ENCODE results near the gene PTPRE. TPM values are rescaled to one million over a fixed set of nuclear protein-coding genes. Genes with fewer than 3 reads are reported as not detected.
A peak's percentile ranks its signal among the peaks of the same experiment; 100 is the strongest.

PTPRE gene
- polyA plus RNA-seq, 1 donor from 2014 or later: 11.2 TPM

- H3K27ac Mint-ChIP-seq: no peak overlapping the region
- no peaks in the 10 kb centered on the region for H3K9me3 Mint-ChIP-seq
- no peak overlapping the region for H3K4me3 Mint-ChIP-seq
Measured at GRCh38 chr10:127991543-127992255, 84.8 kb downstream of the PTPRE start.

GRCh38 chr10:127992376-127992775 lies 85.5 kb downstream of the PTPRE start:
- H3K27me3 Mint-ChIP-seq: peaks cover 24% of the 10 kb centered on the region
- no peak overlapping the region for H3K27ac Mint-ChIP-seq
- H3K36me3 Mint-ChIP-seq: no peaks in the 10 kb centered on the region
- no peak overlapping the region for H3K4me3 Mint-ChIP-seq
- peaks cover 0 to 5% (median 0%) of the 10 kb centered on the region in 3 donors for H3K4me1 Mint-ChIP-seq
- no peaks in the 10 kb centered on the region for H3K9me3 Mint-ChIP-seq

More at GRCh38 chr10:127991543-127992255, 84.8 kb downstream of the PTPRE start:
- peaks cover 20% of the 10 kb centered on the region for H3K27me3 Mint-ChIP-seq
- peaks cover 0 to 5% (median 0%) of the 10 kb centered on the region in 3 donors for H3K4me1 Mint-ChIP-seq
- H3K36me3 Mint-ChIP-seq: no peaks in the 10 kb centered on the region

GRCh38 chr10:127993056-127993690 lies 86.3 kb downstream of the PTPRE start:
- H3K36me3 Mint-ChIP-seq: no peaks in the 10 kb centered on the region
- H3K27ac Mint-ChIP-seq: peak overlapping the region in 1 of 3 donors; percentile 59
- peaks cover 0 to 5% (median 0%) of the 10 kb centered on the region in 3 donors for H3K4me1 Mint-ChIP-seq
- H3K4me3 Mint-ChIP-seq: no peak overlapping the region
- peaks cover 22% of the 10 kb centered on the region for H3K27me3 Mint-ChIP-seq
- no peaks in the 10 kb centered on the region for H3K9me3 Mint-ChIP-seq

DNA sequence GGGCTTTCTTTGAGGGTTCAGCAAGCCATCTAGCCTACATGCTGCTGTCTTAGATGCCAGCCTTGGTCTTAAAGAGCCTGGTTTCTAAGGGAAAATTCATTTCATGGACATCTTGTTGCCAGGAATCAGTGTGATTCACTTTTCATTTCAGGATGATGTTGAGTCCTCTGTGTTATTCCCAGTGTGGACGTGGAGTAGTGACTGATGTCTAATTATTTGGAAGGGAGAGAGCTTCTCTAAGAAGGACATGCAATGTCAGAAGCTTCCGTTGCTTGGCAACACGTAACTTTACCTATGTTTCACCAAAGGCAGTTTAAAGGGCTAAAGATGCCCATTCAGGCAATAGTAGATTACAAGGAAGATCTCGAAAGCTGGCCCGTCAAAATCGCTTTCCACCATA lies 89.0 kb downstream of the PTPRE start:
- peaks cover 0 to 3% (median 2%) of the 10 kb centered on the region in 3 donors for H3K4me1 Mint-ChIP-seq
- no peak overlapping the region for H3K27ac Mint-ChIP-seq
- peaks cover 13% of the 10 kb centered on the region for H3K27me3 Mint-ChIP-seq
- no peak overlapping the region for H3K4me3 Mint-ChIP-seq
- H3K36me3 Mint-ChIP-seq: no peaks in the 10 kb centered on the region
- no peaks in the 10 kb centered on the region for H3K9me3 Mint-ChIP-seq

- H3K27me3 Mint-ChIP-seq: peaks cover 15% of the 10 kb centered on the region
- peaks cover 0 to 2% (median 0%) of the 10 kb centered on the region in 3 donors for H3K4me1 Mint-ChIP-seq
- H3K27ac Mint-ChIP-seq: no peak overlapping the region
- no peak overlapping the region for H3K4me3 Mint-ChIP-seq
- H3K36me3 Mint-ChIP-seq: no peaks in the 10 kb centered on the region
- no peaks in the 10 kb centered on the region for H3K9me3 Mint-ChIP-seq
Measured at GRCh38 chr10:127996586-127996985, 89.7 kb downstream of the PTPRE start.

- peaks cover 17% of the 10 kb centered on the region for H3K27me3 Mint-ChIP-seq
- H3K4me3 Mint-ChIP-seq: no peak overlapping the region
- peaks cover 0 to 2% (median 0%) of the 10 kb centered on the region in 3 donors for H3K4me1 Mint-ChIP-seq
- H3K36me3 Mint-ChIP-seq: no peaks in the 10 kb centered on the region
- H3K9me3 Mint-ChIP-seq: no peaks in the 10 kb centered on the region
- H3K27ac Mint-ChIP-seq: no peak overlapping the region
Measured at GRCh38 chr10:127997271-127997670, 90.4 kb downstream of the PTPRE start.

DNA sequence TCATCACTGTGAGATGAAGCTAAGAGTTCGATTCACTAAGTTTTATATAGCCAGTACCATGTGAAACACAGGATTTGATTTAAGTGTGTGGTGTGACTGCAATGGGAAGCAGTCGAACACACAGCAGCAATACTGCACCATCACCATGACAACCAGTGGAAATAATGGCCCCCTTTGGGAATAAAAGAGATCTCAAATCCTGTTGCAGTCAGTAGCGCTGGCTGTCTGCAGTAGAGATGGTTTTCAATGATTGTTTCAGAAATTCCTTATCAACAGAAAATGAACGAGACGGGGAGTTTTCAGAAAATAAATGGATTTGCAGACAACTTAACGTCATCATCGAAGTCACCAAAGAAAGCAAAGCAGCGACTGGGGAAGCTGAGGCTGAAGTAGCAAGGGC lies 91.0 kb downstream of the PTPRE start:
- peaks cover 19% of the 10 kb centered on the region for H3K27me3 Mint-ChIP-seq
- H3K4me3 Mint-ChIP-seq: no peak overlapping the region
- H3K27ac Mint-ChIP-seq: no peak overlapping the region
- no peaks in the 10 kb centered on the region for H3K36me3 Mint-ChIP-seq
- no peaks in the 10 kb centered on the region for H3K9me3 Mint-ChIP-seq
- H3K4me1 Mint-ChIP-seq: peaks cover 0 to 2% (median 0%) of the 10 kb centered on the region in 3 donors

DNA sequence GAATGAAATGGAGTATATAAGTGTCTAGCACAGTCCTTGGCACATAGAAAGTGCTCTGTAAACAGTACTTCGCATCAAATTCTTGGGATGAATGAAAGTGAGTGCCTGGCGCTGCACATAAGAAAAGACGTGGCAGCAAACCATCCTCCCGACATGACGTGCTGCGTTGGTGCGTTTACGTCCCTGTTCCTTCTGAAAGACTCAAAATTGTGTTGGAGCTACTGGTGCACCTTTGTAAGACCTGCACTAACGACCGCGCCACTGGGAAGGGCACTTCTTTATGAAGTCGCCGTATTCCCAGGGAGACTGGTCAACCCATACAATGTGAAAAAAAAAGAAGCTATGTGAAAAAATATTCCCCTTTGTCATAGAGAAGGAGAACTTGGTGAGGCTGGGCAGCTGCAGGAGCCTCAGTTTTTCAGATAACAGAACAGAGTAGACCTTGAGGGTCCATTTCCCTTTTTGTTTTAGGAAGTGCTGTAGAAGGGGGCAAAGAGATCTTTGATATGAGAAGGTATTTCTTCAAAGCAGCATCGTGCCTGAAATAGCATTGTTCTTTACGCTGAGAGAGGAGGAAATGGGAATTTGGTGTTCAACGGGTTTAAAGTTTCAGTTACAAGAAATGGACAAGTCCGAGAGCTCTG lies 91.7 kb downstream of the PTPRE start:
- no peak overlapping the region for H3K27ac Mint-ChIP-seq
- no peaks in the 10 kb centered on the region for H3K36me3 Mint-ChIP-seq
- H3K9me3 Mint-ChIP-seq: no peaks in the 10 kb centered on the region
- H3K27me3 Mint-ChIP-seq: peaks cover 14% of the 10 kb centered on the region
- H3K4me1 Mint-ChIP-seq: peaks cover 0 to 2% (median 0%) of the 10 kb centered on the region in 3 donors
- H3K4me3 Mint-ChIP-seq: no peak overlapping the region

- Mint-ChIP-seq H3K36me3 (no peaks in the 10 kb centered on the region), H3K9me3 (no peaks in the 10 kb centered on the region), H3K4me3 (no peak overlapping the region), H3K4me1 (peaks cover 0 to 2% (median 0%) of the 10 kb centered on the region in 3 donors), H3K27ac (no peak overlapping the region), H3K27me3 (peaks cover 13% of the 10 kb centered on the region)
Measured at GRCh38 chr10:127999297-128000129, 92.6 kb downstream of the PTPRE start.

DNA sequence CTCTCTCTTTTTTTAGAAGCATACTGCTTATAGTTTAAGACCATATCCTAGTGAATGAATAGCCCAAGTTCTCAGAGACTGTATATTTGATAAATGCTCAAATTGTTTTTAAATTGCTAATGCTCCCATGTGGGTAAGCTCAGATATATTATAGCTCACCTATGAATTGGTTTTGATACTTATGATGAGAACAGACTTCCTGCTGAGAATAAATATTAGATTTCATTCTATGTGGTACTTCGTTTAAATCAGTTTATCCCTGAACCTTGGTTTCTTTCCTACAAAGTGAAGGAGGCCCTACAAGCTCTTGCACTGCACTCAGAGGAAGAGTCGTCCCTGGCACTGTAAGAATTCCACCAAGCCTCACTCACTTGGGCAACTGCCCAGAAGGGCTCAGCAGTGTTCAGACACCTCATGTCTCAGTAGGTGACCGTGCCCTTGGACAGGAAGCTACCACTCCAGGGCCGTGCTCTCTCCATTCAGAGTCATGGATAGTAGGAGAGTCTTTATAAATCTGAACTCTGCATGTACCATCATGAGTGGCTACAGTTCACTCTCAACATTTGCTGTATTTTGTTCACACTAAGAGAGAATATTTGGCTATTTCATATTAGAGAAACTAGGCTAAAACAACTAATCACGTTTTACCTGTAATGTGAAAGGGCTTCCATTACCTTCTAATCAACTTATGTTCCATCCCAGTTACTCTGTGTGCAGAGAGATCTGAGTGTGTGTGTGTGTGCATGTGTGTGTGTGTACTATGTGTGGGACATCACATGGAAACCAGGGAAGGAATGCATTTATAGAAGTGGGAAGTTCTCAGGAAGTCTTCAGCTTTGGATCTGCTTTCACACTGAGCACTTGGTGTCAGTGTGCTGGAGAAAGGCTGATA lies 93.8 kb downstream of the PTPRE start:
- Mint-ChIP-seq H3K27ac (no peak overlapping the region), H3K36me3 (no peaks in the 10 kb centered on the region), H3K9me3 (no peaks in the 10 kb centered on the region), H3K4me3 (no peak overlapping the region), H3K4me1 (peaks cover 0 to 2% (median 0%) of the 10 kb centered on the region in 3 donors), H3K27me3 (peaks cover 13% of the 10 kb centered on the region)

- no peak overlapping the region for H3K4me3 Mint-ChIP-seq
- no peaks in the 10 kb centered on the region for H3K36me3 Mint-ChIP-seq
- H3K27ac Mint-ChIP-seq: no peak overlapping the region
- H3K9me3 Mint-ChIP-seq: no peaks in the 10 kb centered on the region
- peaks cover 13% of the 10 kb centered on the region for H3K27me3 Mint-ChIP-seq
- peaks cover 0 to 2% (median 0%) of the 10 kb centered on the region in 3 donors for H3K4me1 Mint-ChIP-seq
Measured at GRCh38 chr10:128001363-128001745, 94.5 kb downstream of the PTPRE start.

DNA sequence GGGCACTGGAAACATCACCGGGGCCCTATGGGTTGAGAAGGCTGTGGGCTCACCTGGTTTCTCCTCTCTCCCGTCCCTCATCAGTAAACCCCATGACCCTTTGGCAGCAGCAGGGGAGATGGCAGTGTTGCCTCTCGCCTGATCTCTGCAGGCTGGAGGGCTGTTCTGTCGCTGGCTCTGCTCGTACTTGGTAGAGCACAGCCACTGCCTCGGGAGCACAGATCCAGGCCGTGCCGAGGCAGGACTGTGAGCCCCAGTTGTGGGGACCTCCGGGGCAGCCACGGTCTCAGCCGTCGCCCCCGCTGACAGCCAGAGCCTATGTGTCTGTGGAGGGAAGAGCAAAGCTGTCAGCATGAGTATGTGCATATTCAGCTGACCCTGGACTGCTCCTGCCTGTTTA lies 94.9 kb downstream of the PTPRE start:
- no peaks in the 10 kb centered on the region for H3K9me3 Mint-ChIP-seq
- no peak overlapping the region for H3K27ac Mint-ChIP-seq
- no peaks in the 10 kb centered on the region for H3K36me3 Mint-ChIP-seq
- H3K4me3 Mint-ChIP-seq: no peak overlapping the region
- H3K4me1 Mint-ChIP-seq: peaks cover 0 to 2% (median 0%) of the 10 kb centered on the region in 3 donors
- peaks cover 13% of the 10 kb centered on the region for H3K27me3 Mint-ChIP-seq

- Mint-ChIP-seq H3K27me3 (peaks cover 11% of the 10 kb centered on the region), H3K36me3 (no peaks in the 10 kb centered on the region), H3K27ac (no peak overlapping the region), H3K4me3 (no peak overlapping the region), H3K4me1 (peaks cover 0 to 2% (median 0%) of the 10 kb centered on the region in 3 donors), H3K9me3 (no peaks in the 10 kb centered on the region)
Measured at GRCh38 chr10:128003521-128003920, 96.6 kb downstream of the PTPRE start.

DNA sequence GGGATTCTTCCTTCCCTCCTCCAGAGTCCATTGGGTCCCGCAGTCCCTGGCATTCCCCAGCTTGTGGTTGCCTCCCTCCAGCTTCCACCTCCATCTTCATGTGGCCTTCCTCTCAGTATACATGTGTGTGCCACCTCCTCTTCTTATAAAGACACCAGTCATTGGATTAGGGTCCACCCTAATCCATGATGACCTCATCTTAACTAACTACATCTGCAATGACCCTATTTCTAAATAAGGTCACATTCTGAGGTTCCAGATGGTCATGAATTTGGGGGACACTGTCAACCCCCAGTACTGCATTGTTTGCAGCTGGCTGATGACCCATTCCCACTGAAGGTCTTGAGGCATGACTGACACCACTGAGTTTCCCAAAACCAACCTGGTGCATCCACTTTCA lies 99.0 kb downstream of the PTPRE start:
- Mint-ChIP-seq H3K4me1 (no peaks in the 10 kb centered on the region), H3K9me3 (no peaks in the 10 kb centered on the region), H3K27ac (no peak overlapping the region), H3K27me3 (peaks cover 13% of the 10 kb centered on the region), H3K4me3 (no peak overlapping the region), H3K36me3 (no peaks in the 10 kb centered on the region)
